HEK293 (cell line): Measurements from ENCODE around the gene FBXO2.
A peak's percentile ranks its signal among the peaks of the same experiment; 100 is the strongest.

Experiments
- ATF2 ChIP-seq: fragments of 450-650 bp; formaldehyde crosslinking; IDR thresholded peaks from 2 replicates; pipeline ENCODE4 v1.5.1; 2016; ENCODE audit warnings: missing biosample characterization, missing genetic modification characterization, low read depth
- GLIS2 ChIP-seq: fragments of 450-650 bp; formaldehyde crosslinking; IDR thresholded peaks from 2 replicates; pipeline ENCODE4 v1.5.1; 2016; ENCODE audit warnings: missing biosample characterization, missing genetic modification characterization
- KLF10 ChIP-seq: fragments of 450-650 bp; IDR thresholded peaks from 2 replicates; pipeline ENCODE4 v1.5.1; 2018; ENCODE audit warnings: missing biosample characterization, mild to moderate bottlenecking, missing genetic modification characterization
- KLF16 ChIP-seq: fragments of 450-650 bp; formaldehyde crosslinking; IDR thresholded peaks from 2 replicates; pipeline ENCODE4 v1.5.1; 2017; ENCODE audit warnings: missing biosample characterization, missing genetic modification characterization
- KLF8 ChIP-seq: fragments of 450-650 bp; formaldehyde crosslinking; IDR thresholded peaks from 2 replicates; pipeline ENCODE4 v1.5.1; 2016; ENCODE audit warnings: missing biosample characterization, missing genetic modification characterization
- PATZ1 ChIP-seq: fragments of 450-650 bp; formaldehyde crosslinking; IDR thresholded peaks from 2 replicates; pipeline ENCODE4 v1.5.1; 2016; ENCODE audit warnings: missing biosample characterization, missing genetic modification characterization
- SP3 ChIP-seq: fragments of 450-650 bp; formaldehyde crosslinking; IDR thresholded peaks from 2 replicates; pipeline ENCODE4 v1.5.1; 2016; ENCODE audit warnings: missing biosample characterization, missing genetic modification characterization
- YY1 ChIP-seq: fragments of 450-650 bp; formaldehyde crosslinking; IDR thresholded peaks from 2 replicates; pipeline ENCODE4 v1.5.1; 2018; ENCODE audit warnings: missing biosample characterization, missing genetic modification characterization
- ZBTB1 ChIP-seq: fragments of 450-650 bp; formaldehyde crosslinking; IDR thresholded peaks from 2 replicates; pipeline ENCODE4 v1.5.1; 2016; ENCODE audit warnings: missing biosample characterization, missing genetic modification characterization
- ZFHX2 ChIP-seq: fragments of 450-650 bp; formaldehyde crosslinking; conservative IDR thresholded peaks from 2 replicates; pipeline ENCODE4 v1.5.1; 2016; ENCODE audit warnings: missing biosample characterization, missing genetic modification characterization
- ZIC2 ChIP-seq: fragments of 450-650 bp; formaldehyde crosslinking; IDR thresholded peaks from 2 replicates; pipeline ENCODE4 v1.5.1; 2016; ENCODE audit warnings: missing biosample characterization, missing genetic modification characterization
- ZNF112 ChIP-seq: fragments of 450-650 bp; formaldehyde crosslinking; IDR thresholded peaks from 2 replicates; pipeline ENCODE4 v1.5.0; 2017; ENCODE audit warnings: missing biosample characterization, missing genetic modification characterization
- ZNF169 ChIP-seq: fragments of 450-650 bp; formaldehyde crosslinking; IDR thresholded peaks from 2 replicates; pipeline ENCODE4 v1.5.1; 2016; ENCODE audit warnings: missing biosample characterization, missing genetic modification characterization
- ZNF202 ChIP-seq: fragments of 450-650 bp; formaldehyde crosslinking; IDR thresholded peaks from 2 replicates; pipeline ENCODE4 v1.5.1; 2016; ENCODE audit warnings: missing biosample characterization, missing genetic modification characterization, borderline replicate concordance
- ZNF239 ChIP-seq: fragments of 450-650 bp; formaldehyde crosslinking; IDR thresholded peaks from 2 replicates; pipeline ENCODE4 v1.5.1; 2016; ENCODE audit warnings: missing biosample characterization, missing genetic modification characterization
- ZNF280C ChIP-seq: fragments of 450-650 bp; formaldehyde crosslinking; IDR thresholded peaks from 2 replicates; pipeline ENCODE4 v1.5.1; 2016; ENCODE audit warnings: missing biosample characterization, missing genetic modification characterization
- ZNF391 ChIP-seq: fragments of 450-650 bp; formaldehyde crosslinking; IDR thresholded peaks from 2 replicates; pipeline ENCODE4 v1.5.1; 2016; ENCODE audit warnings: low read depth, missing biosample characterization, missing genetic modification characterization, borderline replicate concordance
- ZNF473 ChIP-seq: fragments of 450-650 bp; formaldehyde crosslinking; IDR thresholded peaks from 2 replicates; pipeline ENCODE4 v1.5.1; 2017; ENCODE audit warnings: missing biosample characterization, missing genetic modification characterization
- ZNF514 ChIP-seq: fragments of 450-650 bp; formaldehyde crosslinking; IDR thresholded peaks from 2 replicates; pipeline ENCODE4 v1.5.1; 2016; ENCODE audit warnings: missing biosample characterization, missing genetic modification characterization
- ZNF521 ChIP-seq: fragments of 450-650 bp; formaldehyde crosslinking; IDR thresholded peaks from 2 replicates; pipeline ENCODE4 v1.5.1; 2017; ENCODE audit warnings: missing biosample characterization, mild to moderate bottlenecking, missing genetic modification characterization
- ZNF544 ChIP-seq: fragments of 450-650 bp; formaldehyde crosslinking; IDR thresholded peaks from 2 replicates; pipeline ENCODE4 v1.5.0; 2017; ENCODE audit warnings: missing biosample characterization, missing genetic modification characterization
- ZNF621 ChIP-seq: fragments of 450-650 bp; formaldehyde crosslinking; IDR thresholded peaks from 2 replicates; pipeline ENCODE4 v1.5.1; 2017; ENCODE audit warnings: missing biosample characterization, missing genetic modification characterization
- ZNF626 ChIP-seq: fragments of 450-650 bp; sonication (Bioruptor Pico); formaldehyde crosslinking; IDR thresholded peaks from 2 replicates; pipeline ENCODE4 v1.5.1; 2018; ENCODE audit warnings: missing biosample characterization, missing genetic modification characterization, inconsistent platforms
- ZNF629 ChIP-seq: fragments of 450-650 bp; formaldehyde crosslinking; IDR thresholded peaks from 2 replicates; pipeline ENCODE4 v1.5.1; 2017; ENCODE audit warnings: missing biosample characterization, missing genetic modification characterization
- ZNF658 ChIP-seq: fragments of 450-650 bp; formaldehyde crosslinking; IDR thresholded peaks from 2 replicates; pipeline ENCODE4; 2016; ENCODE audit warnings: missing biosample characterization, missing genetic modification characterization
- ZNF664 ChIP-seq: fragments of 450-650 bp; formaldehyde crosslinking; IDR thresholded peaks from 2 replicates; pipeline ENCODE4 v1.5.1; 2016; ENCODE audit warnings: missing biosample characterization, missing genetic modification characterization
- ZNF747 ChIP-seq: fragments of 450-650 bp; formaldehyde crosslinking; IDR thresholded peaks from 2 replicates; pipeline ENCODE4 v1.5.1; 2016; ENCODE audit warnings: missing biosample characterization, missing genetic modification characterization
- ZNF76 ChIP-seq: fragments of 450-650 bp; formaldehyde crosslinking; IDR thresholded peaks from 2 replicates; pipeline ENCODE4; 2016; ENCODE audit warnings: low read depth, missing biosample characterization, missing genetic modification characterization, borderline replicate concordance
- ZNF768 ChIP-seq: fragments of 450-650 bp; formaldehyde crosslinking; IDR thresholded peaks from 2 replicates; pipeline ENCODE4 v1.5.1; 2018; ENCODE audit warnings: missing biosample characterization, mild to moderate bottlenecking, missing genetic modification characterization
- ZNF776 ChIP-seq: fragments of 450-650 bp; formaldehyde crosslinking; IDR thresholded peaks from 2 replicates; pipeline ENCODE4 v1.5.0; 2017; ENCODE audit warnings: missing biosample characterization, missing genetic modification characterization, borderline replicate concordance
- ZSCAN30 ChIP-seq: fragments of 450-650 bp; IDR thresholded peaks from 2 replicates; pipeline ENCODE4 v1.5.1; 2018; ENCODE audit warnings: missing biosample characterization, mild to moderate bottlenecking, missing genetic modification characterization, moderate library complexity
- TF ChIP-seq, protein P1 (sequence below): sonication (generic); formaldehyde crosslinking; IDR thresholded peaks from 2 replicates; pipeline ENCODE4 v1.8.1; 2022; ENCODE audit warnings: mild to moderate bottlenecking, moderate library complexity, missing genetic modification reagents
- TF ChIP-seq, protein P2 (sequence below): fragments of 450-650 bp; formaldehyde crosslinking; IDR thresholded peaks from 2 replicates; pipeline ENCODE4 v1.5.1; 2016; ENCODE audit warnings: missing biosample characterization, missing genetic modification characterization

Gene FBXO2

GRCh38 chr1:11681071-11681771 lies 27.0 kb upstream of the FBXO2 start, which contains the start of gene MAD2L2 (continued):
- no peak for TF ChIP-seq ZNF544 (tag by site-specific recombination)
- TF ChIP-seq ZNF658 (tag by site-specific recombination) = no peak
- TF ChIP-seq GLIS2 (tag by site-specific recombination) = peak; percentile 76
- TF ChIP-seq ZIC2 (tag by site-specific recombination) = no peak
- TF ChIP-seq, protein P1, sequence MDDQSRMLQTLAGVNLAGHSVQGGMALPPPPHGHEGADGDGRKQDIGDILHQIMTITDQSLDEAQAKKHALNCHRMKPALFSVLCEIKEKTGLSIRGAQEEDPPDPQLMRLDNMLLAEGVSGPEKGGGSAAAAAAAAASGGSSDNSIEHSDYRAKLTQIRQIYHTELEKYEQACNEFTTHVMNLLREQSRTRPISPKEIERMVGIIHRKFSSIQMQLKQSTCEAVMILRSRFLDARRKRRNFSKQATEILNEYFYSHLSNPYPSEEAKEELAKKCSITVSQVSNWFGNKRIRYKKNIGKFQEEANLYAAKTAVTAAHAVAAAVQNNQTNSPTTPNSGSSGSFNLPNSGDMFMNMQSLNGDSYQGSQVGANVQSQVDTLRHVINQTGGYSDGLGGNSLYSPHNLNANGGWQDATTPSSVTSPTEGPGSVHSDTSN (CRISPR knock-in tag) = no peak
- TF ChIP-seq PATZ1 (tag by site-specific recombination) = peak; percentile 97
- no peak for TF ChIP-seq ZNF112 (tag by site-specific recombination)
- TF ChIP-seq ZNF776 (tag by site-specific recombination) = no peak
- TF ChIP-seq ZNF514 (tag by site-specific recombination) = no peak
- TF ChIP-seq, protein P2, sequence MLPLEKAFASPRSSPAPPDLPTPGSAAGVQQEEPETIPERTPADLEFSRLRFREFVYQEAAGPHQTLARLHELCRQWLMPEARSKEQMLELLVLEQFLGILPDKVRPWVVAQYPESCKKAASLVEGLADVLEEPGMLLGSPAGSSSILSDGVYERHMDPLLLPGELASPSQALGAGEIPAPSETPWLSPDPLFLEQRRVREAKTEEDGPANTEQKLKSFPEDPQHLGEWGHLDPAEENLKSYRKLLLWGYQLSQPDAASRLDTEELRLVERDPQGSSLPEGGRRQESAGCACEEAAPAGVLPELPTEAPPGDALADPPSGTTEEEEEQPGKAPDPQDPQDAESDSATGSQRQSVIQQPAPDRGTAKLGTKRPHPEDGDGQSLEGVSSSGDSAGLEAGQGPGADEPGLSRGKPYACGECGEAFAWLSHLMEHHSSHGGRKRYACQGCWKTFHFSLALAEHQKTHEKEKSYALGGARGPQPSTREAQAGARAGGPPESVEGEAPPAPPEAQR (tag by site-specific recombination) = 0 out of 2 replicates have a peak, but pooled peaks have one; percentile 30
- TF ChIP-seq KLF10 (tag by site-specific recombination) = peak; percentile 97
- TF ChIP-seq ZBTB1 (tag by site-specific recombination) = no peak
- no peak for TF ChIP-seq ZSCAN30
- TF ChIP-seq ZNF747 (tag by site-specific recombination) = no peak
- no peak for TF ChIP-seq ZNF239 (tag by site-specific recombination)
- no peak for TF ChIP-seq ZNF169 (tag by site-specific recombination)
- TF ChIP-seq ZNF521 (tag by site-specific recombination) = no peak
- TF ChIP-seq ZFHX2 = peak; percentile 89
- TF ChIP-seq ZNF280C (tag by site-specific recombination) = no peak
- no peak for TF ChIP-seq ZNF626
- TF ChIP-seq ZNF621 = no peak
- TF ChIP-seq ZNF664 (tag by site-specific recombination) = no peak
- TF ChIP-seq KLF16 (tag by site-specific recombination) = no peak; the same call in none of the 2 replicates
- no peak for TF ChIP-seq ATF2 (tag by site-specific recombination)
- peak; percentile 87 for TF ChIP-seq SP3
- TF ChIP-seq ZNF629 = peak; percentile 35; the same call in 1 of the 2 replicates
- no peak for TF ChIP-seq ZNF473 (tag by site-specific recombination)
- TF ChIP-seq YY1 = 0 out of 2 replicates have a peak, but pooled peaks have one; percentile 11
- TF ChIP-seq ZNF76 = peak; percentile 32; the same call in 1 of the 2 replicates
- peak; percentile 90 for TF ChIP-seq KLF8 (tag by site-specific recombination)
- no peak for TF ChIP-seq ZNF202
- TF ChIP-seq ZNF391 (tag by site-specific recombination) = no peak
- TF ChIP-seq ZNF768 (tag by site-specific recombination) = no peak
